Small intestine (tissue), 16 donors: ENCODE data around the gene MEIOSIN. TPM values are rescaled to one million over a fixed set of nuclear protein-coding genes. Genes with fewer than 3 reads are reported as not detected.
A peak's percentile ranks its signal among the peaks of the same experiment; 100 is the strongest.
"Not testable (repeated sequence)": the region's sequence is repeated elsewhere in the genome, so short reads cannot be mapped to it uniquely, and the experiment has no call there.

ENCODE experiments used
- DNase-seq, 2 donors: peaks; one replicate each; pipeline versions ENCODE4 v3.0.0 to v3.0.0-alpha.2; 2013
- FAIRE-seq: peaks from 2 replicates; lab custom pipeline; 2012; peaks lifted over from hg19 to GRCh38; lab: Jason Lieb, UNC
- H3K27ac ChIP-seq, 3 donors: one replicate each; pipeline ENCODE4 v1.5.1; 2013; ENCODE audit warnings: low read length in 2 of 3, mild to moderate bottlenecking in 2 of 3, control low read depth in 1 of 3, inconsistent platforms in 1 of 3, low read depth in 1 of 3, moderate library complexity in 1 of 3
- H3K27me3 ChIP-seq, 3 donors: one replicate each; pipeline ENCODE4 v1.6.1; 2013; ENCODE audit warnings: low read length in 3 of 3, inconsistent platforms in 1 of 3; ENCODE audit not compliant: control insufficient read depth in 3 of 3, insufficient read depth in 3 of 3
- H3K36me3 ChIP-seq, 3 donors: one replicate each; pipeline ENCODE4 v1.6.1; 2013; ENCODE audit warnings: low read length in 3 of 3, inconsistent platforms in 1 of 3, low read depth in 1 of 3, mild to moderate bottlenecking in 1 of 3, moderate library complexity in 1 of 3; ENCODE audit not compliant: control insufficient read depth in 3 of 3, insufficient read depth in 2 of 3
- H3K4me1 ChIP-seq, 3 donors: one replicate each; pipeline ENCODE4 v1.6.1; 2013; ENCODE audit warnings: low read length in 2 of 3, inconsistent platforms in 1 of 3, low read depth in 1 of 3, mild to moderate bottlenecking in 1 of 3, moderate library complexity in 1 of 3; ENCODE audit not compliant: control insufficient read depth in 3 of 3, insufficient read depth in 2 of 3
- H3K4me3 ChIP-seq, 3 donors: one replicate each; pipeline ENCODE4 v1.5.1; 2013; ENCODE audit warnings: low read length in 3 of 3, control low read depth in 1 of 3, inconsistent platforms in 1 of 3, low read depth in 1 of 3, mild to moderate bottlenecking in 1 of 3, moderate library complexity in 1 of 3
- H3K9me3 ChIP-seq, 2 donors: one replicate each; pipeline ENCODE4 v1.6.1; 2013; ENCODE audit warnings: low read depth in 1 of 2, low read length in 1 of 2; ENCODE audit not compliant: control insufficient read depth in 2 of 2, insufficient read depth in 1 of 2
- WGBS, 3 donors: extraction: QIAGEN DNeasy Blood & Tissue Kit; methylation state at CpG; one replicate each; pipeline ENCODE4 v1.1.7; 2013; 5-methylcytosine and 5-hydroxymethylcytosine counted together
- long read RNA-seq, 10 donors: transcript quantifications; one replicate each; lab custom pipeline, GENCODE V29; 2026
- polyA plus RNA-seq, 4 donors: library from polyadenylated mRNA; stranded (reverse) in 3 of 4; unstranded in 1 of 4; fragments of 200-250 nt in 3 of 4; fragments of 120-200 nt in 1 of 4; gene quantifications; one replicate each; pipeline versions ENCODE4 v1.2.1 to v1.2.3, GENCODE V29; 2013
- donor health status: healthy with polysubstance abuse.
- donor health status: control.
- donor health status: control.
- donor health status: Bipolar disorder and iron deficiency.
- donor health status: healthy.

The MEIOSIN gene
- not detected for polyA plus RNA-seq
- long read RNA-seq, donor 1 = 0 reads
- long read RNA-seq, donor 2 = 0 reads
- long read RNA-seq, donor 3 = 0 reads
- long read RNA-seq, donor 4 = 0 reads
- long read RNA-seq, donor 5 = 0 reads
- long read RNA-seq, donor 6 = 0 reads
- long read RNA-seq, donor 7 = 0 reads
- long read RNA-seq, donor 8 = 0 reads
- long read RNA-seq, donor 9 = 0 reads
- long read RNA-seq, donor 10 = 0 reads

GRCh38 chr19:45733160-45733810 lies at the start of gene MEIOSIN:
Gene MEIOSIN (plus strand): TSS chr19:45733439. CDS start chr19:45735377, 1,938 bp downstream.
- H3K9me3 ChIP-seq = no peaks in the 10 kb centered on the region
- 92 to 95% (median 93%) methylated on average over 56 to 59 of the region's 59 CpGs for WGBS, 3 donors
- no peak within 1 kb of the TSS for H3K4me3 ChIP-seq
- no peaks in the 10 kb centered on the region for H3K36me3 ChIP-seq
- DNase-seq = no peak
- FAIRE-seq = no peak
- no peaks in the 10 kb centered on the region for H3K27me3 ChIP-seq
- H3K27ac ChIP-seq = no peak within 1 kb of the TSS
- peaks cover 0 to 2% (median 0%) of the 10 kb centered on the region in 3 donors for H3K4me1 ChIP-seq

- H3K27ac ChIP-seq, FAIRE-seq, H3K27me3 ChIP-seq, H3K9me3 ChIP-seq, DNase-seq, H3K4me1 ChIP-seq, H3K4me3 ChIP-seq: not testable (repeated sequence)
- WGBS, 3 donors = 74 to 85% (median 83%) methylated on average over 9 to 11 of the region's 11 CpGs
- peaks cover 4 to 66% (median 16%) of the 10 kb centered on the region in 3 donors for H3K36me3 ChIP-seq
These were observed 48.2 kb upstream of the MEIOSIN start for GRCh38 chr19:45685045-45685444.

- no peaks in the 10 kb centered on the region for H3K9me3 ChIP-seq
- H3K36me3 ChIP-seq = peaks cover 4 to 66% (median 16%) of the 10 kb centered on the region in 3 donors
- WGBS, 3 donors = 89 to 98% (median 94%) methylated on average over 9 of the region's 9 CpGs
- H3K27ac ChIP-seq = no peak overlapping the region
- H3K4me3 ChIP-seq = no peak overlapping the region
- H3K4me1 ChIP-seq = peaks cover 0 to 5% (median 0%) of the 10 kb centered on the region in 3 donors
- H3K27me3 ChIP-seq = no peaks in the 10 kb centered on the region
- DNase-seq (no peak), FAIRE-seq (no peak)
These were observed 45.6 kb upstream of the MEIOSIN start for GRCh38 chr19:45687599-45687998.

- H3K27ac ChIP-seq = peak within 1 kb of the TSS; percentile 53 to 96 (median 94)
- H3K27me3 ChIP-seq = no peaks in the 10 kb centered on the region
- H3K4me3 ChIP-seq = peak within 1 kb of the TSS; percentile 55 to 86 (median 64)
- peak; percentile 97 to 98 for DNase-seq
- no peaks in the 10 kb centered on the region for H3K9me3 ChIP-seq
- H3K4me1 ChIP-seq = peaks cover 0 to 8% (median 4%) of the 10 kb centered on the region in 3 donors
- no peak for FAIRE-seq
- peaks cover 0 to 44% (median 13%) of the 10 kb centered on the region in 3 donors for H3K36me3 ChIP-seq
- 0 to 1% (median 0%) methylated on average over 35 to 36 of the region's 36 CpGs for WGBS, 3 donors
These were observed 41.6 kb upstream of the MEIOSIN start, which contains the start of gene SNRPD2 for GRCh38 chr19:45691516-45692186. Gene SNRPD2 (minus strand): TSS chr19:45691953. CDS start chr19:45691888, 65 bp downstream.

GRCh38 chr19:45692187-45693105 lies 40.8 kb upstream of the MEIOSIN start, which contains the start of gene QPCTL:
Gene QPCTL (plus strand): TSS chr19:45692666. CDS start chr19:45692704, 38 bp downstream.
- peak; percentile 76 for FAIRE-seq
- peaks cover 0 to 8% (median 4%) of the 10 kb centered on the region in 3 donors for H3K4me1 ChIP-seq
- H3K27ac ChIP-seq = peak within 1 kb of the TSS; percentile 53 to 96 (median 94)
- no peaks in the 10 kb centered on the region for H3K27me3 ChIP-seq
- peak; percentile 99 to 100 for DNase-seq
- no peaks in the 10 kb centered on the region for H3K9me3 ChIP-seq
- peak within 1 kb of the TSS; percentile 55 to 86 (median 64) for H3K4me3 ChIP-seq
- peaks cover 0 to 40% (median 9%) of the 10 kb centered on the region in 3 donors for H3K36me3 ChIP-seq
- WGBS, 3 donors = 0 to 1% (median 0%) methylated on average over 67 to 70 of the region's 70 CpGs

GRCh38 chr19:45693106-45693788 lies 40.0 kb upstream of the MEIOSIN start:
- Histone ChIP-seq H3K27me3 (no peaks in the 10 kb centered on the region), H3K27ac (peak overlapping the region; percentile 53 to 96 (median 94)), H3K4me3 (peak overlapping the region; percentile 55 to 86 (median 56)), H3K36me3 (peaks cover 0 to 38% (median 2%) of the 10 kb centered on the region in 3 donors), H3K4me1 (peaks cover 0 to 8% (median 4%) of the 10 kb centered on the region in 3 donors), H3K9me3 (no peaks in the 10 kb centered on the region)
- FAIRE-seq (no peak), DNase-seq (peak; percentile 73 to 86)
- 0 to 1% (median 1%) methylated on average over 22 of the region's 22 CpGs for WGBS, 3 donors

GRCh38 chr19:45701676-45702075 lies 31.6 kb upstream of the MEIOSIN start:
- FAIRE-seq (no peak), DNase-seq (no peak)
- Histone ChIP-seq H3K4me3 (no peak overlapping the region), H3K27me3 (no peaks in the 10 kb centered on the region), H3K27ac (no peak overlapping the region), H3K9me3 (no peaks in the 10 kb centered on the region), H3K4me1 (no peaks in the 10 kb centered on the region), H3K36me3 (peaks cover 0 to 48% (median 2%) of the 10 kb centered on the region in 3 donors)
- WGBS, 3 donors = 67 to 88% (median 83%) methylated on average over 7 of the region's 7 CpGs
